K562 (cell line): ENCODE data around the gene TUBB1. TPM values are rescaled to one million over a fixed set of nuclear protein-coding genes. Genes with fewer than 3 reads are reported as not detected.

Source experiments
- ATAC-seq: fragments of 200-7000 bp; cut with Tn5 transposase; 3 replicates; pipeline ENCODE4 v1.9.1; 2020; ENCODE audit warnings: moderate library complexity
- BruUV-seq: library from RNA; stranded (reverse); fragments of 400-500 nt; replicated peaks from 2 replicates; lab custom pipeline; 2021; lab: Mats Ljungman, UMichigan
- CTCF ChIA-PET: fragments of 300-600 bp; formaldehyde crosslinking; extraction: SDS; loops from one replicate; lab custom pipeline; 2021; ENCODE audit warnings: low intra/inter-chr PET ratio; lab: Yijun Ruan, JAX
- POLR2A ChIA-PET: fragments of 300-600, 350-650 bp; sonication (Branson Sonifier 250); formaldehyde crosslinking; extraction: SDS; loops from one replicate; lab custom pipeline; 2021; ENCODE audit warnings: antibody characterized with exemption, inconsistent platforms; lab: Yijun Ruan, JAX
- DNase-seq, 4 experiments: peaks; one replicate each; pipeline versions ENCODE4 v3.0.0 to v3.0.0-alpha.2; 2011 to 2018; ENCODE audit warnings: low spot score in 3 of 4, mixed read lengths in 3 of 4; ENCODE audit errors: extremely low read depth in 1 of 4
- FAIRE-seq: peaks from 2 replicates; lab custom pipeline; 2011; peaks lifted over from hg19 to GRCh38; lab: Jason Lieb, UNC
- H2AFZ ChIP-seq: 2 replicates; pipeline ENCODE4 v1.6.0; 2011; ENCODE audit warnings: low read depth, low read length, control low read depth, inconsistent platforms
- H3K27ac ChIP-seq: fragments of 200-600 bp; 3 replicates; pipeline ENCODE4 v1.8.0; 2011; ENCODE audit warnings: low read depth, mild to moderate bottlenecking, control low read depth, inconsistent platforms, low read length, moderate library complexity, mixed read lengths; ENCODE audit errors: extremely low read depth
- H3K27me3 ChIP-seq, 2 experiments: fragments of 300-600 bp in 1 of 2; 2 replicates in 1 of 2; 3 replicates in 1 of 2; pipeline versions ENCODE4 v1.6.0 to v1.8.0; 2011; ENCODE audit warnings: inconsistent platforms in 2 of 2, low read length in 2 of 2, mild to moderate bottlenecking in 1 of 2, mixed read lengths in 1 of 2, moderate library complexity in 1 of 2; ENCODE audit not compliant: control insufficient read depth in 2 of 2, insufficient read depth in 2 of 2
- H3K36me3 ChIP-seq: fragments of 300-600 bp; 3 replicates; pipeline ENCODE4 v1.8.0; 2011; ENCODE audit warnings: mild to moderate bottlenecking, low read length, inconsistent platforms; ENCODE audit not compliant: control insufficient read depth, insufficient read depth
- H3K4me1 ChIP-seq, 2 experiments: fragments of 200-600 bp in 1 of 2; replicated peaks in 1 of 2; 2 replicates in 1 of 2; 3 replicates in 1 of 2; pipeline versions ENCODE4 v1.5.1 to v1.8.0; 2011; ENCODE audit warnings: inconsistent platforms in 2 of 2, low read length in 2 of 2, mild to moderate bottlenecking in 1 of 2, mixed read lengths in 1 of 2, moderate library complexity in 1 of 2; ENCODE audit not compliant: control insufficient read depth in 2 of 2, insufficient read depth in 2 of 2
- H3K4me2 ChIP-seq: 2 replicates; pipeline ENCODE4 v1.6.1; 2011; ENCODE audit warnings: low read length, control low read depth, inconsistent platforms, mixed read lengths; ENCODE audit not compliant: insufficient read depth
- H3K4me3 ChIP-seq: fragments of 200-600 bp; sonication (generic), shearing (Covaris generic); 2 replicates; pipeline ENCODE4 v1.5.1; 2016; ENCODE audit warnings: control low read depth, inconsistent platforms
- H3K79me2 ChIP-seq: fragments of 200-600 bp; 3 replicates; pipeline ENCODE4 v1.8.0; 2011; ENCODE audit warnings: low read length, inconsistent platforms; ENCODE audit not compliant: control insufficient read depth, insufficient read depth
- H3K9ac ChIP-seq, 2 experiments: 2 replicates each; pipeline versions ENCODE4 v1.6.0 to v1.6.1; 2011; ENCODE audit warnings: low read depth in 2 of 2, low read length in 2 of 2, control low read depth in 1 of 2, inconsistent platforms in 1 of 2, mild to moderate bottlenecking in 1 of 2, mixed read lengths in 1 of 2; ENCODE audit not compliant: insufficient read depth in 1 of 2
- H3K9me1 ChIP-seq: one replicate; pipeline ENCODE4 v1.6.0; 2011; ENCODE audit warnings: inconsistent platforms, mild to moderate bottlenecking, low read length, moderate library complexity; ENCODE audit not compliant: control insufficient read depth, insufficient read depth
- H3K9me3 ChIP-seq: replicated peaks from 2 replicates; pipeline ENCODE4 v1.5.1; 2011; ENCODE audit warnings: low read depth, low read length, inconsistent platforms; ENCODE audit not compliant: control insufficient read depth, insufficient read depth
- H4K20me1 ChIP-seq: replicated peaks from 2 replicates; pipeline ENCODE4 v1.6.1; 2011; ENCODE audit warnings: low read length, inconsistent platforms, mixed read lengths; ENCODE audit not compliant: control insufficient read depth, insufficient read depth
- DDX20 ChIP-seq: fragments of 450-650 bp; IDR thresholded peaks from 2 replicates; pipeline ENCODE4 v1.6.1; 2016; ENCODE audit warnings: missing genetic modification characterization, low read depth, mild to moderate bottlenecking, missing compliant biosample characterization, moderate library complexity
- FOXK1 ChIP-seq: sonication (generic); formaldehyde crosslinking; IDR thresholded peaks from 2 replicates; pipeline ENCODE4 v1.8.0; 2022; ENCODE audit warnings: missing genetic modification reagents, mild to moderate bottlenecking, borderline replicate concordance
- FOXK2 ChIP-seq, 2 experiments: fragments of 450-650 bp; IDR thresholded peaks in 1 of 2; conservative IDR thresholded peaks in 1 of 2; 2 replicates each; pipeline ENCODE4 v1.6.1; 2016; ENCODE audit warnings: low read depth in 2 of 2, mild to moderate bottlenecking in 1 of 2
- FOXP1 ChIP-seq: sonication (generic); formaldehyde crosslinking; IDR thresholded peaks from 2 replicates; pipeline ENCODE4 v1.8.0; 2022; ENCODE audit warnings: mild to moderate bottlenecking, missing genetic modification reagents
- HEY1 ChIP-seq: fragments of 250-450 bp; sonication (Bioruptor Pico); IDR thresholded peaks from 2 replicates; pipeline ENCODE4 v1.5.0; 2020; ENCODE audit warnings: mild to moderate bottlenecking, moderate library complexity, borderline replicate concordance
- KLF1 ChIP-seq: fragments of 450-650 bp; IDR thresholded peaks from 2 replicates; pipeline ENCODE4 v1.6.1; 2016; ENCODE audit warnings: missing genetic modification characterization, missing compliant biosample characterization
- PHF8 ChIP-seq: fragments of 200-600 bp; sonication (generic); IDR thresholded peaks from 2 replicates; pipeline ENCODE4 v1.6.1; 2012; ENCODE audit warnings: mixed run types, mild to moderate bottlenecking, inconsistent platforms, low read length, moderate library complexity, borderline replicate concordance
- USF1 ChIP-seq: sonication (generic); formaldehyde crosslinking; IDR thresholded peaks from 2 replicates; pipeline ENCODE4 v1.9.0; 2022; ENCODE audit warnings: mild to moderate bottlenecking, missing genetic modification reagents
- ZNF740 ChIP-seq, 3 experiments: fragments of 200-800 bp in 1 of 3; sonication (Bioruptor generic) in 1 of 3; sonication (generic) in 1 of 3; formaldehyde crosslinking in 1 of 3; IDR thresholded peaks; 2 replicates each; pipeline versions ENCODE4 v1.6.1 to v1.8.0; 2016 to 2022; ENCODE audit warnings: mild to moderate bottlenecking in 2 of 3, missing compliant biosample characterization in 2 of 3, missing genetic modification characterization in 2 of 3, missing genetic modification reagents in 1 of 3
- WGBS: fragments of 100-300 bp; shearing (Covaris generic); methylation state at CpG from one replicate; pipeline ENCODE4 v1.1.6; 2016; ENCODE audit warnings: low coverage, mixed read lengths; ENCODE audit not compliant: insufficient coverage; ENCODE audit errors: missing lambda C conversion rate; 5-methylcytosine and 5-hydroxymethylcytosine counted together
- in situ Hi-C: fragments of 300-500 bp; cut with MboI; formaldehyde crosslinking; loops from 4 replicates; pipeline ENCODE4 v1.15.0; 2018; ENCODE audit warnings: inconsistent platforms, mixed read lengths
- intact Hi-C: fragments of 100-400 bp; cut with micrococcal nuclease; formaldehyde crosslinking; loops from 2 replicates; pipeline ENCODE4 v1.14.2; 2022
- polyA plus RNA-seq, 8 experiments: library from polyadenylated mRNA; depleted of rRNA in 4 of 8; stranded (reverse) in 5 of 8; unstranded in 3 of 8; fragments of >200 nt; fragmentation: Nextera tagmentation in 2 of 8; fragmentation: Illumina TruSeq in 1 of 8; extraction: Ambion mirVana in 2 of 8; extraction: Trizol in 1 of 8; gene quantifications; 2 replicates each; pipeline versions ENCODE4 v1.2.1 to v1.2.3, GENCODE V29; 2011 to 2014; ENCODE audit warnings: inconsistent platforms in 1 of 8, missing spikeins in 1 of 8
- total RNA-seq, 7 experiments: library from RNA; depleted of rRNA in 6 of 7; stranded (reverse); fragments of >200 nt in 6 of 7; fragmentation: Illumina TruSeq in 2 of 7; extraction: Trizol in 2 of 7; gene quantifications; 2 replicates each; pipeline versions ENCODE4 v1.2.1 to v1.2.3, GENCODE V29; 2011 to 2021; ENCODE audit warnings: low replicate concordance in 1 of 7

The TUBB1 gene
- total and polyA plus RNA-seq, 9 of the 15 experiments (the other 6 are each of a cell fraction or from before 2014, with no cell fraction given), result 1.5 to 3.9 (median 2.4) TPM

- TF ChIP-seq PHF8 (no peak), USF1 (CRISPR knock-in tag) (no peak)
Measured at GRCh38 chr20:58985656-58986055, 33.6 kb upstream of the TUBB1 start (continued).

- WGBS, result 82% methylated on average over 7 of the region's 9 CpGs
- Histone ChIP-seq H3K9me3 (no peaks in the 10 kb centered on the region), H3K27ac (no peak overlapping the region), H4K20me1 (peaks cover 5% of the 10 kb centered on the region; the same call in 1 of the 2 replicates), H3K4me2 (no peak overlapping the region), H3K36me3 (peaks cover 84% of the 10 kb centered on the region), H3K27me3 (no peaks in the 10 kb centered on the region), H2AFZ (no peak overlapping the region), H3K4me3 (no peak overlapping the region), H3K9me1 (no peaks in the 10 kb centered on the region), H3K4me1 (peaks cover 17 to 19% of the 10 kb centered on the region in 2 experiments; a peak in 4 of 5 replicates), H3K79me2 (peaks cover 62% of the 10 kb centered on the region), H3K9ac (no peak overlapping the region)
- FAIRE-seq (no peak), ATAC-seq (no peak), DNase-seq (no peak)
- in situ Hi-C loops, result no loop called here
- ChIA-PET CTCF (no interaction called here), POLR2A (no interaction called here)
- intact Hi-C loops, result no loop called here
- no peak for TF ChIP-seq FOXK1
- no peak for TF ChIP-seq ZNF740 (CRISPR knock-in tag; IDR thresholded peaks at IDR 0.05)
- no peak for TF ChIP-seq ZNF740 (tag; IDR thresholded peaks at IDR 0.05)
- no peak for TF ChIP-seq FOXK2 (conservative IDR thresholded peaks at IDR 0.05 in 1 of 2, IDR thresholded peaks at IDR 0.05 in 1 of 2; ENCODE audit: low read depth in 2 of 2)
- TF ChIP-seq KLF1 (tag), result no peak
- no peak for TF ChIP-seq HEY1
- TF ChIP-seq FOXP1 (CRISPR knock-in tag), result no peak
- TF ChIP-seq DDX20 (tag), result no peak
- no TSS peak for BruUV-seq
Measured at GRCh38 chr20:58986286-58986967, 32.8 kb upstream of the TUBB1 start.
